ENCODE results near the gene KRTAP4-9.
"Not testable (repeated sequence)": the region's sequence is repeated elsewhere in the genome, so short reads cannot be mapped to it uniquely, and the experiment has no call there.

Gene KRTAP4-9

DNA sequence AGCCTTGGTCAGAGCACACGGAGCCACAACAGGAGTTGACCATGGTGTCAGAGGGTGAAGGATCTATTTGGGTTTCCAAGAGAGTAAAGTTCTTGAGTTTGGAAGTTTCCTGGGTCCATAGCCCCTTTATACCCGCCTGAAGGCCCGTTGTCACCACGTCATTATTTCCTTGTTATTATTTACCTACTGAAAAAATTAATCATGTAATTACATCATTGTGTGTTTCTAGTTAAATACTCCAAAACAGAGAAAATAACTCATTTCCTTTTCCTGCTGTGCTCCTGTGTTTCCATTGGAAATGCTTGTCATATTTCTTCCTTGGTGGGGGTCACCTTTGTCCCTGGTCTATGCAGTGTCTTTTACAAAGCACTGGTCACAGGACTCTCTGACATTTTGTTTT, 7.1 kb upstream of the KRTAP4-9 start, which contains the start of gene KRTAP4-8:
KRTAP4-8 (minus strand) TSS at position 101 of the 400 bp plus-strand sequence; CDS start at position 43, 58 bp downstream.
- no peak for DNase-seq (ENCODE audit: low read depth)

DNA sequence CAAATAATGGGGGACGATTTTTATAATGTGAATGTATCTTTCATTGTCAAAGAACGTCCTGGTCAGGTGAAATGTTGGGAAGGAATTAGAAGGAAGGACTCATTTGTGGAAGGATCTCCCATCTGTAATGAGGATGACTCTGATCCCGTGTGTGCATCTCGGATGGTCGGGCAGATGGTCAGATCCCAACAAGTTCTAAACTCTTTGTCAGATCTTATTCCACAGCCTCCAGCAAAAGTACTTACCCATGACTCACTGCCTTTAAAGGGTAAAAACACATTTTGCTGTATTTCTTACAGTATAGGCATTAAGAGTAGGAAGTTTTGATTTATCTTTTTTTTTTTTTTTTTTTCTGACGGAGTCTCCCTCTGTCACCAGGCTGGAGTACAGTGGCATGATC, 6.7 kb upstream of the KRTAP4-9 start:
- no peak for DNase-seq (ENCODE audit: low read depth)

DNA sequence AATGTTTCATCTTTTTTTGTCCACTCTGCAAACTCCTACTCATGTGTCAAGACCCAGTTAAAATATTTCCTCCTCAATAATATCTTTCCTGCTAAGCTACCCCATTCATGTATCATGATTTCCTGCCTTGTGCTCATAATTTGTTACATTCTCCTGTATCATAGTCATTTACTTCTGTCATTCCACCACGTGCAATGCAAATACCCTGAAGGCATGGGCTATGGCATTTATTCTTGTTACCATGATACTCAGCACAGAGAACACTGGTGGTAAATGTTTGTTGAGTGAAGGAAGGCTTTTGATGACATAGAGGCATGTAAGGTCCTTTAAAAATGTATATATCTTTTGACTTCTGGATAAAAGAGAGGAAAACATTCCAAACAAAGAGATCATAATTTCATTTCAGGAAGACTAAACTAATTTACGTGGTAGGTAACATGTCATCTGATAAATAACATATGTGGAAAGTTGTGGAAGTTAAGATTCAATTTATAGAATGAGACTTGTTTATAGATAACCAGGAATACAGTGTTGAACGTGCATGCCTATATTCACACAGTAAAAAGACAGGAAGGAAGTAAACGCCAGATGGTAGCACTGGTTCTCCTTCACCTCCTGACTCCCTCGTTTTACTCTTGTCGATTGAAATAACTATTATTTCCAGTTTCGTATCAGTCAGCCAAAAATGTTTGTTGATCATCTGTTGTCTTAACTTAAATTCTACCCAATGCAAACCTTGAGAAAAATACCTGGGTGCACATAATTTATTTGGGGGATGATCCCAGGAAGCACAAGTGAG, 5.3 kb upstream of the KRTAP4-9 start:
- DNase-seq (ENCODE audit: low read depth), result not testable (repeated sequence)

DNA sequence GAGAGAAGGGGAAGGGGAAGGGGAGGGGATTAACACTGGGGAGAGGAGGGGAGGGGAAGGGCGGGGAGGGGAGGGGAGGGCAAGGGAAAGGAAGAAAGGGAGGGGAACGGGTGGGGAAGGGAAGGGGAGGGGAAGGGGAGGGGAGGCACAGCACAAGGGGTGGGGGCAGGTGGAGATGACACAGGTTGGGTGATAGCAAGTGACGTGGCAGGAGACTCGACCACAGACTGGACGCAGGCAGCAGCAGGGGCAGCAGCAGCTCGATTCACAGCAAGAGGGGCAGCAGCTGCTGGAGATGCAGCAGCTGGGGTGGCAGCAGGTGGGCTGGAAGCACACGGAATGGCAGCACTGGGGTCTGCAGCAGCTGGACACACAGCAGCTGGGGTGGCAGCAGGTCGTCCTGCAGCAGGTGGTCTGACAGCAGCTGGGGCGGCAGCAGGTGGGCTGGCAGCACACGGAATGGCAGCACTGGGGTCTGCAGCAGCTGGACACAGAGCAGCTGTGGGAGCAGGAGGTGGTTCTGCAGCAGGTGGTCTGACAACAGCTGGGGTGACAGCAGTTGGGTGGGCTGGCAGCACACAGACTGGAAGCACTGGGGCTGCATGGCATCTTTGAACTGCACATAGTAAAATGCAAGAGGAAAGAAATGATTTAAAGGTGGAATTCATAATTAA, 3.5 kb upstream of the KRTAP4-9 start, which contains the start of gene KRTAP4-16:
KRTAP4-16 (minus strand) TSS at position 624 of the 674 bp plus-strand sequence; CDS start at position 624, 0 bp downstream.
- DNase-seq (ENCODE audit: low read depth), result no peak

DNA sequence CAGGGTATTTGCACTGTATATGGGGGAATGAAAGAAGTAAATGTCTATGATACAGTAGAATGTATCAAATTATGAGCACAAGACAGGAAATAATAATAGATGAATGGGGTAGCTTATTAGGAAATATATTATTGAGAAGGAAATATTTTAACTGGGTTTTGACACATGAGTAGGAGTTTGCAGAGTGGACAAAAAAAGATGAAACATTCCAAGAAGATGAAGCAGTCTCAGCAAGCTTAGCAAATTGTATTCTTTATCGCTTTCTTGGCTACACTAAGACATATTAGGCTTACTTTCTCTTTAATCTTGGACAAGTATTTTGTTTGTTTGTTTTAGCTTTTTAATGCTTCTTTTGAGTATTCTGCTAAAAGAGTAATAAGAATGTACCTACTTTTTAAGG, 1.3 kb upstream of the KRTAP4-9 start:
- no peak for DNase-seq (ENCODE audit: low read depth)

DNA sequence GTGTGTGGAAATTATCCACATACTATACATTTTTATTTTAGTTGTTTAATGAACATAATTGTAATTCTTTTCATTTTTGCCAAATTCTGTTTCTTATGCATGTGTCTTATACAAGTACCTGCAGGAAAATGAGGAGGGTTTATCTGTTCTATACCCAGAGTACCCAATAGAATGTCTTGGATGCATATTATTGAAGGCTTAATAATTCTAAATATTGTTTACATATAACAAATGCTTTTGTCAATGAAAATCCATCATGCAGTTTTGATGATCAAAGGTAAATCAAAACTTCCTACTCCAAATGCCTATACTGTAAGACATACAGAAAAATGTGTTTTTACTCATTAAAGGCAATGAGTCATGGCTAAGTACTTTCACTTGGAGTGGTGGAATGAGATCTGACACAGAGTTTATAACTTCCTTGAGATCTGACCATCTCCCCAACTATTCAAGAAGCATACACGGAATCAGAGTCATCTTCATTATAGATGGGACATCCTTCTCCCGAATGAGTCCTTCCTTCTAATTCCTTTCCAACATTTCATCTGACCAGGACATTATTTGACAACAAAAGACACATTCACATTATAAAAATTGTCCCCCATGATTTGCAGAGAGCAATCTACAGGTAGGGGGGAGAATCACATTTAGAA, 677 bp upstream of the KRTAP4-9 start:
- not testable (repeated sequence) for DNase-seq (ENCODE audit: low read depth)

DNA sequence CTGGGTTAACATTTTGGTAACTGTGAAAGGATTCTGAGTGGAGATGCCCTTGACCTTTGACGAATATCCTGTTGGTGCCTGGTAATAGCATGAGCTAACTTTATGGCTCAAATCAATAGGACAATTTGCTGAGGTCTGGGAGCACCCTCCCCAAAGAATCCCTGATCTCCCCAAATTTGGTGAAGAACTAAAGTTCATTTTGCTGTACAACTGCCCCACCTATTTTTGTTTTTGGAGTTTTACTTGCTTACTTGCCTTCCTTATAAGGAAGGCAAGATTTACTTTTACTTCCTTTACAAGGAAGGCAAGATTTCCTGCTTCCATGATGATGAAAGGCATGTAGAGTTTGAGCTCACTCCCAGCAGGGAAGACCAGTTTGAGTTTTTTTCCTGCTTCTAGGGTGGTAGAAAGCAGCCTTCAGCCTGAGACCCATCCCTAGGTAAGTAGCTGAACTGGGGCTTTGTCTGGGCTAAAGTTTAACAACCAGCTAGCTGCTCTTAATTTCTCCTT, 2.8 kb downstream of the KRTAP4-9 start:
- DNase-seq (ENCODE audit: low read depth), result no peak

DNA sequence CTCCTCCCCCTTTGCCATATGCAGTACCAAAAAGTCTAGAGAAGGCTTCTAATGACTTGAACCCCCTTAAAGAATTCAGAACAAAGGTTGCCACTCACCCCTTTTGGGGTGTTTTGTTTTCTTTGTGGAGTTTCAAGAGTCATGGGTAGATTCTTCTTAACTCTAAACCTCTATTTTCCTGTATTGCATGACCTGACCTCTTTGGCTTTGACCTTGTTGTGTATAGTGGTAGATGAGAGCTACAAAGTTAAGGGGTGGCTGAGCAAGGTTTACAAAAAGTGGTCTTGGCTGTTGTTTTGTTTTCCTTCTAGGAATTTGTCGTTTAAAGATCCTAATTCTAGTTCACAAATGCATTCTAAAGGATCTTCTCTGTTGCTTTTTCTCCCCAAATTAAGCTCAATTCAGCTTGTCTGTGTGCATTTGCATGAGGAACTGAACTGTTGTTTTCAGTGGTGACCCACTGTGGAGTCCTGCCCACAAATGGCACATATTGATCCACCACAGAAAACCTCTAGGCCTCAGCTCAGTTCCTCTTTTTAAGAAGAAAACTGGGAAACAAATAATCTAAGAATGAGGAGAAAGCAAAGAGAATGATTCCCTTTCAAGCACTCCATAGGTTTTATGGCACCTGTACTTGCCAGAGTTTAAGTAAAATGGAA, 3.7 kb downstream of the KRTAP4-9 start:
- not testable (repeated sequence) for DNase-seq (ENCODE audit: low read depth)

DNA sequence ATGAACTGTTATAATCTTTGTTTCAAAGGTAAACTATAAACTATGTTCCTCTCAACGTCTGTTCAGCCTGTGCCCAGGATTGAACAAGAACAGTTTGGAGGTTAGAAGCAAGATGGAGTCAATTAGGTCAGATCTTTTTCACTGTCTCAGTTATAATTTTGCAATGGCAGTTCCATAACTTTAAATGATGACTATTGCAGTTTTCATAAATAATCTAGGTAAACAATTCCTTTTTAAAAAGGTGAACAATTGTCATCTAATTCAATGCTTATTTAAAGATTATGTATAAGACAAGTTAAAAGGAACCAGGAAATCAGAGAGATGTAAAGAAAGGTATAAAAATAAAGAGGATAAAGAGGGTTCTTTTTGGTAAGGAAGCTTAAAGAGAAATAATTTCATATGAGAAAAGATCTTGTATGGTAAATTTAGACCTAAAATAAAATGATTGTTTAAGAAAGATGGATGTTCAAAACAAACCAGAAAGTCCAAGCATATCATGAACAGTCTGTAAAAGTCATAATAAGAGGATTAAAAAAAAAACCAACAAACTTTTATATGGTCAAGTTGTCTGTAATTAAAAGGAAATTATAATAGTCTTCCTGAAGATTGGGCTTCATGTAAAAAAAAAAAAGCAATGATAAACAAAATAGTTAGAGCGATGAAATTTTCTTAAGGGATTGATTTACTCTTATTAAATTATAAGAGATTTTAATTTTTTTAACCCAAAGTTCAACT, 6.1 kb downstream of the KRTAP4-9 start:
- no peak for DNase-seq (ENCODE audit: low read depth)

DNA sequence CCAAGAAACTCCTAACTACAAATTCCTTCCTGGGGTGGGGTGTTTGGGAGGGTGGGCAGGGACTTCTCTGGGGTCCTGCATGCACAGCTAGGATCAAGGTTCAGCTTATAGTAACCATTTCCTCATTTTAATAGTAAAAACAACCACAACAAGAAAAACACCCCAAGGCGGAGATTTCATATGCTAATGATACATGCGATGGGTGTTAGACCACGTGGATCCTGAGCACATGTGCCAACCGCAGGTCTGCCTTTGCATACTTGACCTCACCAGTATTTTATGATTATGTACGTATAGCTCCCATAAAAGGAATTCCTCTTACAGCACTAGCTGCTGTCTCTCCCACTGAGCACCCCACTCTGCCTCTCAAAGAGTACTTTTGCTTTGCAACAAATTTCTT, 11.1 kb downstream of the KRTAP4-9 start:
- no peak for DNase-seq (ENCODE audit: low read depth)

DNA sequence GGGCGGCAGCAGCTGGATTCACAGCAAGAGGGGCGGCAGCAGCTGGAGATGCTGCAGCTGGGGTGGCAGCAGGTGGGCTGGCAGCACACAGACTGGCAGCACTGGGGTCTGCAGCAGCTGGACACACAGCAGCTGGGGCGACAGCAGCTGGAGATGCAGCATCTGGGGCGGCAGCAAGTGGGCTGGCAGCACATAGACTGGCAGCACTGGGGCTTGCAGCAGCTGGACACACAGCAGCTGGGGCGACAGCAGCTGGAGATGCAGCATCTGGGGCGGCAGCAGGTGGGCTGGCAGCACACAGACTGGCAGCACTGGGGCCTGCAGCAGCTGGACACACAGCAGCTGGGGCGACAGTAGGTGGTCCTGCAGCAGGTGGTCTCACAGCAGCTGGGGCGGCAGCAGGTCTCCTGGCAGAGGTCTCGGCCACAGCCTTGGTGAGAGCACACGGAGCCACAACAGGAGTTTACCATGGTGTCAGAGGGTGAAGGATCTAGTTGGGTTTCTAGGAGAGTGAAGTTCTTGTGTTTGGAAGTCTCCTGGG, 12.7 kb downstream of the KRTAP4-9 start, which contains the start of gene KRTAP4-11:
KRTAP4-11 (minus strand) TSS at position 528 of the 541 bp plus-strand sequence; CDS start at position 470, 58 bp downstream.
- DNase-seq (ENCODE audit: low read depth), result not testable (repeated sequence)

DNA sequence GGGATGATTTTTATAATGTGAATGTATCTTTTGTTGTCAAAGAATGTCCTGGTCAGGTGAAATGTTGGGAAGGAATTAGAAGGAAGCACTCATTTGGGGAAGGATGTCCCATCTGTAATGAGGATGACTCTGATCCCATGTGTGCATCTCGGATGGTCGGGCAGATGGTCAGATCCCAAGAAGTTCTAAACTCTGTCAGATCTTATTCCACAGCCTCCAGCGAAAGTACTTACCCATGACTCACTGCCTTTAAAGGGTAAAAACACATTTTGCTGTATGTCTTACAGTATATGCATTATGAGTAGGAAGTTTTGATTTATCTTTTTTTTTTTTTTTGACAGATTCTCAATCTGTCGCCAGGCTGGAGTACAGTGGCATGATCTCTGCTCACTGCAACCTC, 13.5 kb downstream of the KRTAP4-9 start:
- no peak for DNase-seq (ENCODE audit: low read depth)

DNA sequence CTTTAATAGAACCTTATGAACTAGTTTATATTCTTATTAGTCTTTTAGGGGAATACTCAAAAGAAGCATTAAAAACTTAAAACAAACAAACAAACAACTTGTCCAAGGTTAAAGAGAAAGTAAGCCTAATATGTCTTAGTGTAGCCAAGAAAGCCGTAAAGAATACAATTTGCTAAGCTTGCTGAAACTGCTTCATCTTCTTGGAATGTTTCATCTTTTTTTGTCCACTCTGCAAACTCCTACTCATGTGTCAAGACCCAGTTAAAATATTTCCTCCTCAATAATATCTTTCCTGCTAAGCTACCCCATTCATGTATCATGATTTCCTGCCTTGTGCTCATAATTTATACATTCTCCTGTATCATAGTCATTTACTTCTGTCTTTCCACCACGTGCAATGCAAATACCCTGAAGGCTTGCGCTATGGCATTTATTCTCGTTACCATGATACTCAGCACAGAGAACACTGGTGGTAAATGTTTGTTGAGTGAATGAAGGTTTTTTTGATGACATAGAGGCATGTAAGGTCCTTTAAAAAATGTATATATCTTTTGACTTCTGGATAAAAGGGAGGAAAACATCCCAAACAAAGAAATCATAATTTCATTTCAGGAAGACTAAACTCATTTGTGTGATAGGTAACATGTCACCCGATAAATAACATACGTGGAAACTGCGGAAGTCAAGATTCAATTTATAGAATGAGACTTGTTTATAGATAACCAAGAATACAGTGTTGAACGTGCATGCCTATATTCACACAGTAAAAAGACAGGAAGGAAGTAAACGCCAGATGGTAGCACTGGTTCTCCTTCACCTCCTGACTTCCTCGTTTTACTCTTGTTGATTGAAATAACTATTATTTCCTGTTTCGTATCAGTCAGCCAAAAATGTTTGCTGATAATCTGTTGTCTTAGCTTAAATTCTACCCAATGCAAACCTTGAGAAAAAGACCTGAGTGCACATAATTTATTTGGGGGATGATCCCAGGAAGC, 14.8 kb downstream of the KRTAP4-9 start:
- DNase-seq (ENCODE audit: low read depth), result not testable (repeated sequence)

DNA sequence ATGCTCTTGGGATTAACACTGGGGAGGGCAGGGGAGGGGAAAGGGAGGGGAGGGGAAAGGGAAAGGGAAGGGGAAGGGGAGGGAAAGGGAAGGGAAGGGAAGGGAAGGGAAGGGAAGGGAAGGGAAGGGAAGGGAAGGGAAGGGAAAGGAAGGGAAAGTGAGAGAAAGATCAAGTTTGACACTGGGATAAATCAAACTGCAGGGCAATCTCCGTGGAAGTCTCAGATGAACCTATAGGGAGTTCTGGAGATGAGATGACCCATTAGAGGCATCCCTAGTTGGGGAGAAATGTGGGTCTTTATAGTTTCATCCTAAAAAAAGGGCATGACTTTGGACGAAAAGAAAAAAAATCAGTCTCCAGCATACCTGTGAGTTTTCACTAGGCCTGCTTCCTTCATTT, 16.6 kb downstream of the KRTAP4-9 start:
- no peak for DNase-seq (ENCODE audit: low read depth)

DNA sequence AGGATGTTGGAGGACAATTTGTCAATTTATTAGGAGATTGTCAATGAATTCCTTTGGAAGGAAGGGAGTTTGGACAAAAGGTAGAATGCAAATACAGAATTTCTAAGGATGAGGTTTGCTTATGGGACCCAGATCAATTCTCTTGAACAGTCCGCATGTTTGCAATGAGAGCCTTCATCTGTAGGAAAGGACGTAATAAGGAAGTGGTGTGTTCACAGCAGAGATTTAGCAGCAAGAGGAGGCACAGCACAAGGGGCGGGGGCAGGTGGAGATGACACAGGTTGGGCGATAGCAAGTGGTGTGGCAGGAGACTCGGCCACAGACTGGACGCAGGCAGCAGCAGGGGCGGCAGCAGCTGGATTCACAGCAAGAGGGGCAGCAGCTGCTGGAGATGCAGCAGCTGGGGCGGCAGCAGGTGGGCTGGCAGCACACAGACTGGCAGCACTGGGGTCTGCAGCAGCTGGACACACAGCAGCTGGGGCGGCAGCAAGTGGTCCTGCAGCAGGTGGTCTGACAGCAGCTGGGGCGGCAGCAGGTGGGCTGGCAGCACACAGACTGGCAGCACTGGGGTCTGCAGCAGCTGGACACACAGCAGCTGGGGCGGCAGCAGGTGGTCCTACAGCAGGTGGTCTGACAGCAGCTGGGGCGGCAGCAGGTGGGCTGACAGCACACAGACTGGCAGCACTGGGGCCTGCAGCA, 18.3 kb downstream of the KRTAP4-9 start:
- DNase-seq (ENCODE audit: low read depth), result not testable (repeated sequence)

DNA sequence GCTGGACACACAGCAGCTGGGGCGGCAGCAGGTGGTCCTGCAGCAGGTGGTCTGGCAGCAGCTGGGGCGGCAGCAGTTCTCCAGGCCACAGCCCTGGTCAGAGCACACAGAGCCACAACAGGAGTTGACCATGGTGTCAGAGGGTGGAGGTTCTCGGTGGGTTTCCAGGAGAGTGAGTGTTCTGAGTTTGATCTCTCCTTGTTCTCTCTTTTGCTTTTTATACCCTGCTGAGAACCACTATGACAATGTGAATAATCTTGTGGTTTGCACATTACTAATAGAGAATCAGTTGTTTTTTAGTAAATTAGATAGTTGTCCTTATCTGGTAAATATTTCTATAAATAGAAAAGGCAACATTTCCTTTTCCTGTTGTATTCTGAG, 18.8 kb downstream of the KRTAP4-9 start, which contains the start of gene KRTAP4-12:
KRTAP4-12 (minus strand) TSS at position 192 of the 381 bp plus-strand sequence; CDS start at position 132, 60 bp downstream.
- DNase-seq (ENCODE audit: low read depth), result not testable (repeated sequence)

DNA sequence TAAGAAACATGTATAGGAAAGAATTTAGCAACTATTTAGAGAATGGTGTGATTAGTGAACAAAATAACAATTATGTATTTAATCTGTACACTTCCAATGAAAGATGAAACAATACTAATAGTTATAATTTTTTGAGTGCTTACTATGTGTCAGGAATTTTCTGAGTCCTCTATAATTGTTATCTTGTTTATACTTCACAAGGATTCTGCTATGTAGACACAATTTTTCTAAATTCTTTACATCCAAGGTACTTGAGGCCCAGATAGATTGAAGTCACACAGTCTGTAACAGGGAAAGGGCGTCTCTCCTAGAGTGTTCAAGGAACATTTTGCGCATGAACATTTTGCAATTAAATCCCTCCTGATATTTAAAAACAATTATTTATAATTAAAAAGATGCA, 19.9 kb downstream of the KRTAP4-9 start:
- no peak for DNase-seq (ENCODE audit: low read depth)

DNA sequence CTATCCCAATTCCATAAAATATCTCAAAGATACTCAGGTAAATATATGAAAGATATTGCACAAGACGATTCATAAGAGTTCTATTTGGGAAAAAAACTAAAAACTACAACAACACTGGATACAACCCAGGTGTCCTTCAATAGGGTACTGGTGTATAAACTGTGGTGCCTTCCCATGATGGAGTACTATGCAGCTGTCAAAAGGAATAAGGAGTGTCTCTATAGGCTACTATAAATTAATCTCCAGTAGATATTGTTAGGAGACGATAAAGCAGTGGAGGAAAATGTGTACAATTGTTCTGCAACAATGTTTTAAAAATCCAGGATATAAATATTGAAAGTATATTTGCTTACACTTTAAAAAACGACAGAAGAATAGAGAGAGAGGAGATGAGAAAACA, 21.2 kb downstream of the KRTAP4-9 start:
- no peak for DNase-seq (ENCODE audit: low read depth)

DNA sequence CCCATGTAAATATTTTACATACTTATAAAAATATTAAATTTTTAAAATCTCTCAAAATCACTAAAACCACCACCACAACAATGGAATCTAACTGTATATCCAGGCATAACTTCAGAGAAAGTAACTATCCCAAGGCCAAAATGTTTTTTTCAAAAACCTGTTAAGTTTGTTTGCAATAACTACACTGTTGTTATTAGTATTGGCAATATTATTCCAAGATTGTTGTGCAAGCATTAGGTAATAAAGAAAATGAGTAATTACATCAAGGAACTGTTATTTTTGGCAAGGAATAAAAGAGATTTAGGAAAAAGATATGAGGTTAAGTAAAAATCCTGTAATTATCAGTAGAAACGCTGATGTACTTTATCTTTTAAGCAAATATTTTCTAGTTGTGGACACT, 22.2 kb downstream of the KRTAP4-9 start:
- DNase-seq (ENCODE audit: low read depth), result no peak

Measured in HS-27A (cell line).